Midbrain (tissue), 1 donor: ENCODE results near the gene RNF217.

Source experiments
- DNase-seq: peaks from one replicate; lab custom pipeline; 2025; lab: John Stamatoyannopoulos, UW

The RNF217 gene

DNA sequence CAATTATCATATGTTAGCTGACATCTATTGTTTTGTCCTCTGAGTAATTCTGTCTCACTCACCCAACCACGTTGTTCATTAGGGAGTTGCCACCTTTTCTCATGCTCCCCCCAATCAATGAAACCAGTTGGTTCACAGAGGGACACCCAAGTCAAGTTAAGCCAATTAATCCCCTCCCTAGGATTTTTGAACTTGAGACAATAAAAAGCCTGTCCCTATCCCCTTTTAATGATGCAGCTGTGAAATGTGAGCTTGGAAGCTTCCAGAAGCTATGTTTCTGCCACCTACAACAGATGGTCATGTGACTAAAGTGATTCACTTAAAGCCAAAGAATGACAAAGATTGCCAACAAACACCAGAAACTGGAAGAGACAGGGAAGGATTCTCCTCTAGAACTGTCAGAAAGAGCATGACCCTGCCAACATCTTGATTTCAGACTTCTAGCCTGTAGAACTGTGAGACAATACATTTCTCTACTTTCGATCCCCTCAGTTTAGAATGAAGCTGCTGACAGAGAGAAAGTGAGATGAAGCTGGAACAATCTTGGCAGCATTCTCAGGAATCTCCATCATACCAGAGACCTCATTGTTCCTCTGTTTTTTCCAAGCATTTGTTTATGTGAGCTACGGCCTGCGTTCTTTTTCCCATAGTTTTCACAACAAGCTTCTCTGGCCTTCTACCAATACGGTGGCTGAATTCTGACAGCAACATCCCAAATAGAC, 133.5 kb downstream of the RNF217 start:
- DNase-seq, result peak; percentile 59

DNA sequence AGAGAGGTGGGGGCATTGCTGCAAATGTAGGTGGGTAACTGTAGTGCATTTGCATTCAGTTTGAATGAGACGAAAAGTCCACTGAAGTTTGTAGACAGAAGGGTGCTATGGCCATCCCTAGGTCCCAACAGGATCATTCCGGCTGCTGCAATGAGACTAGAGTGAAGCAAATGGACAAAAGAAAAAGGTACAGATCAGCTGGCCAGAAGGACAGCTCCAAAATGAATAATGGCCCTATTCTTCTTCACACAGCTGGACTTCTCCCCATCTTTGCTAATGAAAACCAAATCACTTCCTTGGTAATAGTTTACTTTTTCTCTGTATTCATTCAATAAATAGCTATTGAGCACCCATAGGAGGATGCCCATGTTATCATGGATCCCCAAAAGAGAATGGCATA, 134.9 kb downstream of the RNF217 start:
- DNase-seq, result peak; percentile 24

DNA sequence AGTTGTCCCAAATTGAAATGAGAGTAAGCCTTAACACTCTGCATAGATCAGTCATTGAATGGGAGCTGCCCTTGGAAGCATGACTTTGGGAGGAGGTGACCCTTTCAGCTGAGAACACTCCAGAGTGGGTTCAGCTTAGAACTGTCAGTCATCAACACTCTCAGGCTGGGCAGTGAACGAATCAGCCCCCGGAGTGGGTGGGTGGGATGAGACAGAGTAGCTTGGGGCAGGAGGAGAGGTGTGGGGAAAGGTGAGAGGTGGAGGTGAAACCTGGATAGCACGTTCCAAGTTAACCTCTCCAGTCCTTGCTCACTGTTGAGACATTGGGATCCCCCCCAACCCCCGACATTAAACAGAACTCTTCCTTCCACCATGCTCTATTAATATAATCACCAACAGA, 136.0 kb downstream of the RNF217 start:
- DNase-seq, result no peak

DNA sequence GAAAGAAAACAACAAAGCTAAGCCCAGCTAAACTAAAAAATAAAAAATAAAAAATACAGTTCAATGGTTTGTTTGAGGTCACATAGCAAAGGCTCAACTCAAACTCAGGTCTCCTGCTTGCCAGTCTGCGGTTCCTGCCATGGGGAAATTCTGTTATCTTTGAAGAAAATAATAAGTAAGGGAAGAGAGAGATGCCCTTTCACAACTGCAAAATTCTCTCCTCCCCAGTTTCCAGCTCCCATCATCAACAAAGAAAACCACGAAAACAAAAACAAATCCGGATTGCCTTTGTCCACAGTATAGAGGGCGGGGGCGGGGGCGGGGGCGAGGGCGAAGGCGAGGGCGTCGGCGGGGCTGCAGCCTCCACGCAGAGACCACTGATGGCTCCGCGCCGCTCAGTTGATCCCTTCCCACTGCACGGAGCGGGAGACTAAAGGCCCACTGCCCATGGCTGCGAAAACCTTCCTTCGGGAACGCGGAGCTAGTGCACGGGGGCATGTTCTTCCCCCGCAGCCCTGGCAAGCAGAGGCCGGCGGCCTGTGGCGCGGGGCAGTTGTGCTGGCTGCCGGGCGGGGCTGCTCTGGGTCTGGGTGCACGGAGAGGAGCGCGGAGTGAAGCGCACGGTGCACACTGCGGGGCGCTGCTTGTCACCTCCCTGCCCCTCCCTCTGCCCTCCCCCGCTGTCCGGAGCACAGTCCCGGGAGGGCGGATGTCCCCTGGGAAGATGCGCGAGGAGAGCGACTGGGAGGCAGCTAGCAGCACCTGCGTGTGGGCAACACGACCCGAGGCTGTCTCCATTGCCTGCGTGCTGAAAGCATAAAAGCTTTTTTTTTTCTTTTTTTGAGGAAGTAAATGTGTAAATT, 137.2 kb downstream of the RNF217 start:
- DNase-seq, result peak; percentile 77

DNA sequence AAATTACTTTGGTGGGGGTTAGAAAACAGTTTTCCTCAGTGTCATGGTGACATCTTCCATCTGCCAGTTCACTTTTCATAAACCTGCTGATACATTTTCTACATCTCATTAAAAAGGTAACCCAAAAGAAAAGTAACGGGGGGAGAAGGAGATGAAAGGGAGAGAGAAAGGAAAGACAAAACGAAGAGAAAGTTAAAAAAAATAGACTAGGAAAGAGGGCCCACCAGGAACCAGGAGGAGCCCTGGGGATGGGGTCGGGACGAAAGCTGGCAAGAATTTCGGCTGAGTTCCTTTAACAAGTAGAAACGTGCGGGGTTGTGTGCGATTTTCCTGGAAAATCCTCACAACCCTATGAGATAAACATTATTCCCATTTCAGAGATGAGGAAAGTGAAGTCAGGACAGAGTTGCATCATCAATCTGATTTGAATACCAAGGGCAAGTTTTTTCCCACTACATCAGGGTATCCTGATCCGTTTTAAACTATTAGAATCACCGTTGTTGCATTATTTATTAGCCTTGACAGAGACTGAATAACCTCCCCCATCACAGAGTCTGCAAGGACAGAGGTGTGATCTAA, 137.9 kb downstream of the RNF217 start:
- DNase-seq, result no peak

DNA sequence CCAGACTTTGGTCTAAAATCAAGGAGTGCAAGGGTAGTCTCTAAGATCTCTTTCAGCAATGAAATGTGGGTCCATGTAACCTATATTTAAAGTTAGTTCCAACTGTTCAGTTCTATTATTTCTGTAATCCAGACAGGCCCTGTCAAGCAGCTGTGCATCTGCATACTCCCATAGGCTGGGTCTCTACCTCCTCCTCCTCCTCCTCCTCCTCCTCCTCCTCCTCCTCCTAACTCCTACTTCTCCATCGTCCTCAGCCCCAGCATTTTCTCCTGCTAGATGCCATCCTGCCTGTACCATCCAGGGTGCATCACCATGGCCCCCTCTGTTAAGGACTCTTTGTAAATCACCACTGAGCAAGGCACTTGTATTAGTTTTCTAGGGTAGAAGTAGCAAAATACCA, 138.9 kb downstream of the RNF217 start:
- DNase-seq, result no peak

DNA sequence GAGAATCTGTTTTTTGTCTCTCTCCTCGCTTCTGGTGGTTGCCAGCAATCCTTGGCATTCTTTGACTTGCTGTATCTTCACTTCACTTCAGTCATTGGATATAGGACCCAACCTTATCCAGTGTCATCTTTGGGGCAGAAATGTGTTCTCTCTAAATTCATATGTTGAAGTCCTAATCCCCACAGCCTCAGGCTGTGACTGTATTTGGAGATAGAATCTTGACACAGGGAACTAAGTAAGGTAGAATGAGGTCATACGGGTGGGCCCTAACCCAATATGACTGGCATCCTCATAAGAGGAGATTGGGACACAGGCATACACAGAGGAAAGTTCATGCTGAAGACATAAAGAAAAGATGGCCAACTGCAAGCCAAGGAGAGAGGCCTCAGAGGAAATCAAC, 139.4 kb downstream of the RNF217 start:
- DNase-seq, result no peak

DNA sequence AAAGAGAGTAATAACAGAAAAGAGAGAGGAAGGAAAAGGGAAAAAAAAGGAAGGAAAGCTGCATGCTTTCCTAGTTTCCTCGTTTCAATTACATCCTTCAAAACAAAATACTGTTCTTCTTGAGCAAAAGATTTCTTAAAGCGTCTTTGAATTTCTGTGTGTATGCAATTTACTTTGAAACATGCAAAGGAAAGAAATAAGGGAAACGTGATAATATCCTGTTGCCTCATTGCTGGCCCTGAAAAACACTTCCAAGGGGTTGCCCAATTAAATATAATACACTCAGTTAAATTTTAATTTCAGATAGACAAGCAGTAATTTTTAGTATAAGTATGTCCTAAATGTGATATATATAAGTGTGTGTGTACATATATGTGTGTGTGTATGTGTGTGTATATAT, 140.2 kb downstream of the RNF217 start:
- no peak for DNase-seq

DNA sequence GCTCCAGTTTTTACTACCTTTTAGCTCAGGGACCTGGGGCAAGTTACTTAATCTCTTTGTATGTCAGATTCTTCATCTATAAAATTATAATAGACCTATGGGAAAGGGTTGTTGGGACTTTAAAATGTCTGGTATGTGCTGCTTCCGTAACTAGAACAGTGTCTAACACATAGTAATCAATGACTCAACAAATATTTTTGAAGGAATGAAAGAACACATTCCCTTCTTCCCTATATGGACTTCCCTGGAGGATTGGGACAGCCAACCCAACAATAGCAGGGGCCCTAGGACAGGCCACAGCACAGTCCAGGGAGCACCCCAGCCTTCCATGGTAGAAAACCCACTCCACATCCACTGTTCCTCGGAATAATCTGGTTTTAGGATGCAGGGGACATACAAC, 140.7 kb downstream of the RNF217 start:
- DNase-seq, result no peak

DNA sequence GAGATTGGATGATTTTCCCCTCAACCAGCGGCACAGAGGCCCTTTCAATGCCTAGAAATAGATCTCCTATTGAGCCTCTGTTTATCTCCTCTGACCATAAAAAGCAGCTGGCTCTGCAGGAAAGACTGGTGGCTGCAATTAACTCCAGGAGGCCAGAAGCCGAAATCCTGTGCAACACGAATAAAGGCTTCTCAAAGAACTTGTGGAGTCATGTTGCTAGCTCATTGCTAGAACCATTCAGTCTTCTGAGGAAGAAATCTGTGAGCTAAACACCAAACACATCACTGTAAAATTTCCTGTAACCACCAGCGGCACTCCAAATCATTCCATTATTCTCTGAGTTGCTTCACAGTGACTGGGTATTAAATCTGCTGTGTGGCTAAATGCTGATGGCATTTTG, 142.2 kb downstream of the RNF217 start:
- peak; percentile 74 for DNase-seq

DNA sequence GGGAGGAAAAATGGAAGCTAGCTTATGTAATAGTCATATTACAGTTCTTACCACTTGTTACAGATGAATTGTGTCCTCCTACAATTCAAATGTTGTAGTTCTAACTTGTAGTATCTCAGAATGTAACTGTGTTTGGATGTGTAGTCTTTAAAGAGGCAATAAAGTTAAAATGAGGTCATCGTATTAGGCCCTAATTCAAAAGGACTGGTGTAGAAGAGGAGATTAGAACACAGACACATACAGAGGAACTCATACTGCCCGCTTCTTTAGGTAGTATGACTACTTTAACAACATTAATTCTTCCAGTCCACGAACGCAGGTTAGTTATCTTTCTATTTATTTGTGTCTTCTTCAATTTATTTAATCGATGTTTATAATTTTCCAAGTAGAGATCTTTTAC, 144.8 kb downstream of the RNF217 start:
- no peak for DNase-seq

DNA sequence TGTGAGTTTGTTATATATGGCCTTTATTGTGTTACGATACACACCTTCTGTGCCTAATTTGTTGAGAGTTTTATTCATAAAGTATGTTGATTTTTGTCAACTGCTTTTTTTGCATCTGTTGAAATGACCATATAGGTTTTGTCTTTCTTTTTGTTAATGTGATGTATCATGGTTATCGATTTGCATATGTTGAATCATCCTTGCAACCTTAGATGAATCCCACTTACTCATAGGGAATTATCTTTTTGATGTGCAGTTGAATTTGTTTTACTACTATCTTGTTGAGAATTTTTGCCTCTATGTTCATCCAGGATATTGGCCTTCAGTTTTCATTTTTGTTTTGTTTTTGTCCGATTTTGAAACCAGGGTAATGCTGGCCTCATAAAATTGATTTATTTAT, 145.7 kb downstream of the RNF217 start:
- DNase-seq, result no peak

DNA sequence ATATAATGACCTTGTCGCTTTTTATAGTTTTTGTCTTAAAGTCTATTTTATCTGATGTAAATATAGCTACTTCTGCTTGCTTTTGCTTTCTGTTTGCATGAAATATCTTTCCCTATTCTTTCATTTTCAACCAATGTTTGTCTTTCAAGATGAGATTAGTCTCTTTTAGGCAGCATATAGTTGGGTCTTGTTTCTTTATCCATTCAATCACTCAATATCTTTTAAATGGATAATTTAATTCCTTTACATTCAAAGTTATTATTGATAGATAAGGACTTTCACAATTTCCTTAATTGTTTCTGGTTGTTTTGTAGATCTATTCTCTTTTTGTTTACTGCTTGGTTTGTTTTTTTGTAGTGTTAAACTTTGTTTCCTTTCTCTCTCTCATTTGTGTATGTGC, 147.8 kb downstream of the RNF217 start:
- no peak for DNase-seq

DNA sequence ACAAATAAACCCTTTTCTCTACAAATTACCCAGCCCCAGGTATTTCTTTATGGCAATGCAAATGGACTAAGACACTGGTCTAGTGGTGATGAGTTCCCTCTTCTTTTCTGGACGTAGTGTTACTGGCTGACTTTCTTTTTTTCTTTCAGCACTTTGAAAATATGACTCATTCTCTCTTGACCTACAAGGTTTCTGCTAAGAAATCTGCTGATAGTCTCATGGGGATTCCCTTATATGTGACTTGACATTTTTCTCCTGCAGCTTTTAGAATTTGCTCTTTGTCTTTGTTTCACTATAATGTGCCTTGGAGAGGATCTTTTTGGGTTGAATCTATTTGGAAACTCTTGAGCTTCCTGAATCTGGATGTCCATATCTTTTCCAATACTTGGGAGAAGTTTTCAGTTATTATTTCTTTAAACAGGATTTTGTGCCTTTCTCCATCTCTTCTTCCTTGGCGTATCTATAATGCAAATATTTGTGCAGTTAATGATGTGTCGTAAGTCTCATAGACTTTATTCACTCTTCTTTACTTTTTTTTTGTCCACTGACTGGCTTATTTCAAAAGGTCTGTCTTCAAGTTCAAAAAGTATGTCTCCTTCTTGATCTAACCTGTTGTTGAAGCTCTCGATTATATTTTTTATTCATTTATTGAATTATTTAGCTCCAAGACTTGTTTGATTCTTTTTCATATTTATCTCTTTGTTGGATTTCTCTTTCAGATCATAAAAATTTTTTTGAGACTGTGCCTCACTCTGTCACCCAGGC, 149.2 kb downstream of the RNF217 start:
- DNase-seq, result no peak

DNA sequence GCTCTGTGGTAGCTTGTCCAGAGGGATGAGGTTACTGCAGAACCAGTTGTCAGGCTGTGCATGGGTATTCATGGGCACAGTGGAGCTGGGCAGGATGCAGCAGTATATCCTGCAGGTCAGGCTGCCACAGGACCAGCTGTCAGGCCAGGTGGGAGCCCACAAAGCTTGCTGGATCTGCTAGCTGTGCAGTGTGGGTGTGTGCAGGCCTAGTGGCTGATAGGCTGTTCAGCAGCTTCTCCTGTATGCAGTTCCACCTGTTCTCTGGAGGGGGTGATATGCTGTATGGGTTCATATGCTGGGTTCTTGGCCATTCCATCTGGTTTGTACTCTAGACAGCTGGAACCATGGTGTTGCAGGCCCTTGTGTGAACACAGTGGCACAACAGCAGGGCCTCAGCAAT, 150.7 kb downstream of the RNF217 start:
- DNase-seq, result no peak

DNA sequence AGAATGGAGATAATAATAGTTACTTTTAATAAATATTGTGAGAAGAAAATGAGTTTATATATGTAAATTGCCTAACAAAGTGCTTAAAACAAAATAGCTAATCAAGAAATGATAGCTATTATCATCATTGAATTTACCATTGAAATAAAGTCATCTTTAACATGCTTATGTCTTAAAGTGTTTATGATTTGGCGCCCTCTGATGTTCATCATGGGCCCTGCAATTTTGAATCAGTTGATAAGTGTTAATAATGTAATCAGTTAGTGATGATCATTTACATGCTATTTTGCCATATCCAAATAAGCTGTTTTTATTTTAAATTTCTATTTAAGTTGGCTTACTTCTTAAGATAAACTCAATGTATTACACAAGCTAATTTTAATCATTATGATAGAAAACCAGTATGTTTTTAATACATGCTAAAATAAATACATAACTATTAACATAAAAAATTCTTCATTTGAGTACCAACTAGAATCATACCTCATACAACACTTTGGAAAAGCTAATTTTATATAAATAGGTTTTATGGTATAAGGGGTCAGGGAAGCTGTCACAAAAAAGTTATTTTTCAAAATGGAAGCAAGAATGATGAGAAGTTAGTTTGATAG, 152.1 kb downstream of the RNF217 start:
- peak; percentile 69 for DNase-seq

DNA sequence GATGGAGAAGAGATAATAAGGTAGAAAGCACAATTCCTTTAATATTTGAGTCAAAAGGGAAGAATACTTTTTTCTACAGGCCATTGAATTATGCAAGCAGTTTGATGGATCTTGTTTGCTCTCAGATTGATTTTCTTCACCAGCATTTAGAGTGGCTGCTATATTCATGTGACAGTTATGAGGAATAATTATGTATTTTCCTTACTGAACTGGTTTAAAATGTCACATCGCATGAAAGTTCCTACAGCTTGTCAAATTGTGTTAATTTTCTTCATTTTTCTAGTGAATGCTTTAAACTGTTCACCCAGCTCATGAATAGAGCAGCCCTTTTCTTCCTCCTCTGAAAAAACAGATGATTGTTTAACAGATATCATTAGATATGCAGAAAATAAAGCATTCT, 153.9 kb downstream of the RNF217 start:
- DNase-seq, result no peak

DNA sequence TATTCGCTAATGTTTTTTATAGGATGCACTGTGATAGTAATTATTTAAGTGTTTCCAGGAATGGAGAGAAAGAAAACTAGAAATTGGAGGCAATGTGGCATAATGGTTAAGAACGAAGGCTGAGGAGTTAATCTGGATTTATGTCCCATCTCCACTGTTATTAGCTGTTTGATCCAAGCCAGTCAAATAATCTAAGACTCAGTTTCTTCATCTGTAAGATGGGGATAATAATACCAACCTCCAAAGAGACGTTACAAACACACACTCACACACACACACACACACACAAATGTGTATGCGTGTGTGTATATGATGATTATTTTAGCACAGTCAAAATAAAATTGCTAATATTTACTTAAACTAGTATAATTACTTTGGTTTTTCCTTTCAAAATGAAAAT, 154.5 kb downstream of the RNF217 start:
- DNase-seq, result no peak

DNA sequence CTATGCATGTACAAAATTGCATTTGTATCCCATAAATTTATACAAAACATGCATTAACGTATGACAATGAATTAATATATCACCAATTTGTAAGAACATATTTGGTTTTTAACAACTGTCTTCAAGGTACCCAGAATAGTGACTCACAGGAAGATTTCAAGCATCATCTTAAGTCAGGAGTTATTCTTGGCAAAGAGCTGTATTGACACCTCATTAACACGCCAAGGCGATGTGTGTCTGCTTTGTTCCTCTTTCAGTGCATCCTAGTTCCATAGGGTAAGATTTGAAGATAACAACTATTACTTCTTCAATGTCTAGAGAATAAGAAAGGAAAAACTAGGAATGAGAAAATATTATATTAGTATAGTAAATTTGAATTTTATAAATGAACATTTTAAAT, 155.6 kb downstream of the RNF217 start:
- DNase-seq, result no peak

DNA sequence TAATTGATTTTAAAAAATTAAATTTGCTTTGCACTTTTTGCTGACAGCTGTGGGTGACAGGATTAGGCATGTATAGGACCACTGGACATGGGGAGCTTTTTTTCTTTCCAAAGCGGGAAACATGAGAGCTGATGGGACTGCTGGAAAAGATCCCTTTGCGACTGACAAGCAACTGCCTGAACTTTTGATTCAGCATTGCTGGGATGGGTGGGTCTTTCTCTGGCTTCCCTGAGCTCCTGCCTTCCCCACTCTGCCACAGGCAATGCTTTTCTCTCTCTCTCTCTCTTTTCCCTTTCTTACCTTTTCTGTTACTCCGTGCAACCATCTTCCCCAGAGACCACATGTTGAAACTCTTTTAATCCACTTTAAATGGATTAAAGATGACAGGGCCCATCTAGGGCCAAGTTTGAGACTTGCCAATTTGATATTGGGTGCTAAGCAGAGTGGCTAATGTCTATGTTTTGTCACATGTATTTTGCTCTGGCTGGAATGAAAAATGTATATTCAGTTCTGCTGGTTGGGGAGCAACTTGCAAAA, 157.9 kb downstream of the RNF217 start:
- no peak for DNase-seq

DNA sequence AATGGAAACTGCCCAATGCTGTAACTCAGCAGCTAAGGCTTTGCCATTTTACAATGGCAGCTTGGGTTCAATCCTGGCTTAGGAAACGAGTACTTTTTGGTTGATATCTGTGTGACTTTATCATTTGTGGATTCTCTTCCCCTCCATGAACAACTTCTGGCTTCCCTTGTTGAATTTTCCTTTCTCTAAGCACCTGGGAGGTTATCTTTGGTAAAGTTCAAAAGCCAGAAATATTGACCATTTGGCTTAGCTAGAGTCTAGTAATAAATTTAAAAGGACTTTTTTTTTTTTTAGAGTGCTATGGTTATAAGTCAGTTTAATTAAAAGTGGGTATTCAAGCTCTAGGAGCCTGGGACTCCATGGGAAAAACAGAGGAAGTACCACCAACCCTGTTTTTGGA, 159.7 kb downstream of the RNF217 start:
- DNase-seq, result no peak

DNA sequence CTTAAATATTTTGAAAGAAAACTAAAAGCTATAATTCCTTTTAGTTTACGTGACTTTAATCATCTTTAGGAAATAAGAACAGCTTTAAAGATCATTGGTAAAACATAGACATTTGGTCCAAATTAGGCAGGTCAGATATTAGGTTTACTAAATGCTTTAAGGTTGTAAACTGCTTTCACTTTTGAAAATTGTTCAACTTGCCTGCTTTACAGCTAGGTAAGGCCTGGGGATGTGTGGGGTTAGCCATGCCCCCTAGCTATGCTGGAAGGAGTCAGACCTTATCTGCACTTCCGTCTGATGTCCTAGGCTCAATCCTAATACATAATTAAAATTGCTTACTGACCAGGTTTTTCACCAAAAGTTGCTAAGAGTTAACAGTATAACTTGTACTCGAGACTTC, 160.8 kb downstream of the RNF217 start:
- DNase-seq, result no peak
